ENCODE results near the gene NPBWR2.

DNA sequence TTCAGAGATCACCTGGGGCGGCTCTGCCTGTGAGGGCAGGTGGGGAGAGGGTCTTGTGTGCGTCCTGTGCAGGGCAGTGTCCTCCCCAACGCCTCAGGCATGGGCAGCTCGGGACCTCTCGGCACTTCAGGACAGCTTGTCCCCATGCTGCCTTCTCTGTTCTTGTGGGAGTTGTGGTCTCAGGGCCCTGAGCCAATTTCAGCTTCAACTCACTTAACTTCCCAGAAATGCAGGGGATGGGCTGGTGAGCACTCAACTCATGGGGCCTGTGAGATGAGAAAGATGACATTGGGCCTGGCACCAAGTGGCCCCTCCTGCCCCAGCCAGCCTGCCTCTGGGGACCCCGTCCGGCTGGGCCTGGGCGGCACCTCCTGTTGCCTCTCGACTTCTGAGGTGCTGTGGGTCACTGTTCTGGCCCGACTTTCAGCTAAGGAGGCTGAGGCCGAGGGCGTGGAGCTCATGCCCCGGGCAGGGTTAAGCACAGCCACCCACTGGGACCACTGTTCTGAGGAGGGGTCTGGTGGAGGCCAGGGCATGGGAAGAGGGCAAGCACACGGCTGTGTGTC lies 34.8 kb downstream of the NPBWR2 start:
- TF ChIP-seq, protein P1, sequence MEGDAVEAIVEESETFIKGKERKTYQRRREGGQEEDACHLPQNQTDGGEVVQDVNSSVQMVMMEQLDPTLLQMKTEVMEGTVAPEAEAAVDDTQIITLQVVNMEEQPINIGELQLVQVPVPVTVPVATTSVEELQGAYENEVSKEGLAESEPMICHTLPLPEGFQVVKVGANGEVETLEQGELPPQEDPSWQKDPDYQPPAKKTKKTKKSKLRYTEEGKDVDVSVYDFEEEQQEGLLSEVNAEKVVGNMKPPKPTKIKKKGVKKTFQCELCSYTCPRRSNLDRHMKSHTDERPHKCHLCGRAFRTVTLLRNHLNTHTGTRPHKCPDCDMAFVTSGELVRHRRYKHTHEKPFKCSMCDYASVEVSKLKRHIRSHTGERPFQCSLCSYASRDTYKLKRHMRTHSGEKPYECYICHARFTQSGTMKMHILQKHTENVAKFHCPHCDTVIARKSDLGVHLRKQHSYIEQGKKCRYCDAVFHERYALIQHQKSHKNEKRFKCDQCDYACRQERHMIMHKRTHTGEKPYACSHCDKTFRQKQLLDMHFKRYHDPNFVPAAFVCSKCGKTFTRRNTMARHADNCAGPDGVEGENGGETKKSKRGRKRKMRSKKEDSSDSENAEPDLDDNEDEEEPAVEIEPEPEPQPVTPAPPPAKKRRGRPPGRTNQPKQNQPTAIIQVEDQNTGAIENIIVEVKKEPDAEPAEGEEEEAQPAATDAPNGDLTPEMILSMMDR (optimal IDR thresholded peaks at IDR 0.05 in 1 of 3, IDR thresholded peaks at IDR 0.05 in 1 of 3, conservative IDR thresholded peaks at IDR 0.05 in 1 of 3; ENCODE audit: extremely low read depth in 1 of 3, insufficient read depth in 2 of 3, low read length in 3 of 3), result no peak
- no peak for TF ChIP-seq EZH2 (IDR thresholded peaks at IDR 0.05; ENCODE audit: low read length)

Data from keratinocyte (primary cell).